ENCODE data around the gene EDC4. TPM values are rescaled to one million over a fixed set of nuclear protein-coding genes. Genes with fewer than 3 reads are reported as not detected.

EDC4 gene
- total RNA-seq, 2 experiments from 2014 or later, result 86.6 to 89.6 TPM

DNA sequence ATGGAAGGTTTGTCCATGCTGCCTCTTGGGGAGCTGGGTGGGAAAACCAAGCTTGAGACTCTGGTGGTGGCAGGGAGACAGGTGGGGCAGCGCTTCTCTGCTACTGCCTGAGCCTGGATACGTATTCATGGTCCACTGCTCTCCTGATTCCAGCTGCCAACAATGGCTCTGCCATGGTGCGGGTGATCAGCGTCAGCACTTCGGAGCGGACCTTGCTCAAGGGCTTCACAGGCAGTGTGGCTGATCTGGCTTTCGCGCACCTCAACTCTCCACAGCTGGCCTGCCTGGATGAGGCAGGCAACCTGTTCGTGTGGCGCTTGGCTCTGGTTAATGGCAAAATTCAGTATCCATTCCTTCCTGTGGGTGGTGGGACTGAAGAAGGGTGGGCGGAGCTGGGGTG, 4.2 kb downstream of the EDC4 start:
- Histone ChIP-seq H3K9me3 (ENCODE audit: low read length) (no peaks in the 10 kb centered on the region), H3K27ac (ENCODE audit: low read depth, low read length, poor library complexity, severe bottlenecking) (no peak overlapping the region), H3K36me3 (ENCODE audit: insufficient read depth, low read length) (peaks cover 70% of the 10 kb centered on the region), H3K9me2 (ENCODE audit: insufficient read depth, low read length) (no peaks in the 10 kb centered on the region), H2AFZ (ENCODE audit: low read length) (no peak overlapping the region), H3K4me1 (ENCODE audit: insufficient read depth, low read length, poor library complexity, severe bottlenecking) (peaks cover 23% of the 10 kb centered on the region), H3K4me3 (ENCODE audit: low read depth, low read length, poor library complexity, severe bottlenecking) (no peak overlapping the region), H4K20me1 (ENCODE audit: insufficient read depth, low read length) (no peaks in the 10 kb centered on the region), H3K79me2 (ENCODE audit: insufficient read depth, low read depth, low read length) (peaks cover 29% of the 10 kb centered on the region), H3K4me2 (ENCODE audit: low read length) (no peak overlapping the region)
- no peak for DNase-seq (ENCODE audit: low spot score)
- POLR2A ChIA-PET, result no interaction called here
- no TSS peak for BruUV-seq (replicated peaks)
- TF ChIP-seq, protein P1, sequence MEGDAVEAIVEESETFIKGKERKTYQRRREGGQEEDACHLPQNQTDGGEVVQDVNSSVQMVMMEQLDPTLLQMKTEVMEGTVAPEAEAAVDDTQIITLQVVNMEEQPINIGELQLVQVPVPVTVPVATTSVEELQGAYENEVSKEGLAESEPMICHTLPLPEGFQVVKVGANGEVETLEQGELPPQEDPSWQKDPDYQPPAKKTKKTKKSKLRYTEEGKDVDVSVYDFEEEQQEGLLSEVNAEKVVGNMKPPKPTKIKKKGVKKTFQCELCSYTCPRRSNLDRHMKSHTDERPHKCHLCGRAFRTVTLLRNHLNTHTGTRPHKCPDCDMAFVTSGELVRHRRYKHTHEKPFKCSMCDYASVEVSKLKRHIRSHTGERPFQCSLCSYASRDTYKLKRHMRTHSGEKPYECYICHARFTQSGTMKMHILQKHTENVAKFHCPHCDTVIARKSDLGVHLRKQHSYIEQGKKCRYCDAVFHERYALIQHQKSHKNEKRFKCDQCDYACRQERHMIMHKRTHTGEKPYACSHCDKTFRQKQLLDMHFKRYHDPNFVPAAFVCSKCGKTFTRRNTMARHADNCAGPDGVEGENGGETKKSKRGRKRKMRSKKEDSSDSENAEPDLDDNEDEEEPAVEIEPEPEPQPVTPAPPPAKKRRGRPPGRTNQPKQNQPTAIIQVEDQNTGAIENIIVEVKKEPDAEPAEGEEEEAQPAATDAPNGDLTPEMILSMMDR (conservative IDR thresholded peaks at IDR 0.05; ENCODE audit: low read length), result no peak
- no peak for TF ChIP-seq EZH2phosphoT487 (IDR thresholded peaks at IDR 0.05; ENCODE audit: borderline replicate concordance, low read depth, low read length)
- CTCF ChIA-PET (ENCODE audit: unreplicated experiment), result no interaction called here
- intact Hi-C loops (cut with micrococcal nuclease; ENCODE audit: unreplicated experiment), result no loop called here

DNA sequence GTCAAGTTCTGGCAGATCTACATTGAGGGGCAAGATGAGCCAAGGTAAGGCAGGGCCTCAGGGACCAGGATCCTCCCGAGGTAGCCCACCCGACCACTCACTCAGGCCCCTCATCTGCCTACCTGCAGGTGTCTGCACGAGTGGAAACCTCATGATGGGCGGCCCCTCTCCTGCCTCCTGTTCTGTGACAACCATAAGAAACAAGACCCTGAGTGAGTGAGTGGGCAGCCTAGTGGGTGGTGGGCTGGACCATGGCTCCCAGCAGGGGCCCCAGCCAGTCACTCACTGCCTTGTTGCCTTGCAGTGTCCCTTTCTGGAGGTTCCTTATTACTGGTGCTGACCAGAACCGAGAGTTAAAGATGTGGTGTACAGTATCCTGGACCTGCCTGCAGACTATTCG, 5.4 kb downstream of the EDC4 start:
- H3K36me3 ChIP-seq (ENCODE audit: insufficient read depth, low read length), result peaks cover 79% of the 10 kb centered on the region
- peaks cover 15% of the 10 kb centered on the region for H3K4me1 ChIP-seq (ENCODE audit: insufficient read depth, low read length, poor library complexity, severe bottlenecking)
- H2AFZ ChIP-seq (ENCODE audit: low read length), result no peak overlapping the region
- no peak overlapping the region for H3K4me3 ChIP-seq (ENCODE audit: low read depth, low read length, poor library complexity, severe bottlenecking)
- TF ChIP-seq, protein P1 (conservative IDR thresholded peaks at IDR 0.05; ENCODE audit: low read length), result no peak
- no peak for TF ChIP-seq EZH2phosphoT487 (IDR thresholded peaks at IDR 0.05; ENCODE audit: borderline replicate concordance, low read depth, low read length)
- CTCF ChIA-PET (ENCODE audit: unreplicated experiment), result no interaction called here
- H4K20me1 ChIP-seq (ENCODE audit: insufficient read depth, low read length), result no peaks in the 10 kb centered on the region
- no peak overlapping the region for H3K4me2 ChIP-seq (ENCODE audit: low read length)
- H3K79me2 ChIP-seq (ENCODE audit: insufficient read depth, low read depth, low read length), result peaks cover 26% of the 10 kb centered on the region
- intact Hi-C loops (cut with micrococcal nuclease; ENCODE audit: unreplicated experiment), result no loop called here
- TSS peak; percentile 3 for BruUV-seq (replicated peaks)
- POLR2A ChIA-PET, result no interaction called here
- no peak for DNase-seq (ENCODE audit: low spot score)
- no peaks in the 10 kb centered on the region for H3K9me2 ChIP-seq (ENCODE audit: insufficient read depth, low read length)
- no peak overlapping the region for H3K27ac ChIP-seq (ENCODE audit: low read depth, low read length, poor library complexity, severe bottlenecking)
- H3K9me3 ChIP-seq (ENCODE audit: low read length), result no peaks in the 10 kb centered on the region

DNA sequence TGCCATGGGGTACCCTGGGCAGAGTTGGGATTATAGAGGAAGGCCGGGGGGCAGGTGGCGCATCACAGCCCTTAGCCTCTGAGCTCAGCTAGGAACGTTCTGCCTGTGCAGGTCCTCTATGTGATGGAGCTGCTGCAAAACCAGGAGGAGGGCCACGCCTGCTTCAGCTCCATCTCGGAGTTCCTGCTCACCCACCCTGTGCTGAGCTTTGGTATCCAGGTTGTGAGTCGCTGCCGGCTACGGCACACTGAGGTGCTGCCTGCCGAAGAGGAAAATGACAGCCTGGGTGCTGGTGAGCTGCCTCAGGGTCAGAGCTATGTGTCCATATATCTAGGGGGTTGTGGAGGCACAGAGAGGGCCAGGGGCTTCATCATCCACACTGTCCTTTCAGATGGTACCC, 6.0 kb downstream of the EDC4 start:
- Histone ChIP-seq H3K4me2 (ENCODE audit: low read length) (no peak overlapping the region), H3K9me2 (ENCODE audit: insufficient read depth, low read length) (no peaks in the 10 kb centered on the region), H3K27ac (ENCODE audit: low read depth, low read length, poor library complexity, severe bottlenecking) (no peak overlapping the region), H3K36me3 (ENCODE audit: insufficient read depth, low read length) (peaks cover 85% of the 10 kb centered on the region), H2AFZ (ENCODE audit: low read length) (no peak overlapping the region), H3K4me3 (ENCODE audit: low read depth, low read length, poor library complexity, severe bottlenecking) (no peak overlapping the region), H3K9me3 (ENCODE audit: low read length) (no peaks in the 10 kb centered on the region), H3K79me2 (ENCODE audit: insufficient read depth, low read depth, low read length) (peaks cover 20% of the 10 kb centered on the region), H4K20me1 (ENCODE audit: insufficient read depth, low read length) (no peaks in the 10 kb centered on the region), H3K4me1 (ENCODE audit: insufficient read depth, low read length, poor library complexity, severe bottlenecking) (peaks cover 14% of the 10 kb centered on the region)
- CTCF ChIA-PET (ENCODE audit: unreplicated experiment), result no interaction called here
- BruUV-seq (replicated peaks), result no TSS peak
- POLR2A ChIA-PET, result interaction anchor here (0.5 kb wide), 1 partner anchor 75 kb away, joined by 6 read pairs; no protein-coding TSS in a partner anchor
- no peak for TF ChIP-seq EZH2phosphoT487 (IDR thresholded peaks at IDR 0.05; ENCODE audit: borderline replicate concordance, low read depth, low read length)
- TF ChIP-seq, protein P1 (conservative IDR thresholded peaks at IDR 0.05; ENCODE audit: low read length), result no peak
- DNase-seq (ENCODE audit: low spot score), result no peak
- intact Hi-C loops (cut with micrococcal nuclease; ENCODE audit: unreplicated experiment), result no loop called here

Measured in OCI-LY7 (cell line).